Neutrophil (primary cell): Measurements from ENCODE around the gene PTPRN2.

ENCODE experiments used
- H3K27ac ChIP-seq: fragments of 200-600 bp; sonication (generic); 2 replicates; pipeline ENCODE4 v1.5.1; 2016; ENCODE audit warnings: mild to moderate bottlenecking, moderate library complexity
- H3K27me3 ChIP-seq: fragments of 200-600 bp; sonication (generic); 2 replicates; pipeline ENCODE4 v1.6.0; 2016; ENCODE audit warnings: mild to moderate bottlenecking
- H3K36me3 ChIP-seq: fragments of 200-600 bp; sonication (generic); 2 replicates; pipeline ENCODE4 v1.5.1; 2017
- H3K4me1 ChIP-seq, 2 experiments: fragments of 200-600 bp in 1 of 2; sonication (generic) in 1 of 2; 1 replicate in 1 of 2; 2 replicates in 1 of 2; pipeline versions ENCODE4 v1.5.1 to v1.6.1; 2013 to 2016; ENCODE audit warnings: low read depth in 1 of 2, low read length in 1 of 2, mild to moderate bottlenecking in 1 of 2, moderate library complexity in 1 of 2; ENCODE audit not compliant: control insufficient read depth in 1 of 2, insufficient read depth in 1 of 2
- H3K4me3 ChIP-seq, 2 experiments: fragments of 200-600 bp in 1 of 2; sonication (generic) in 1 of 2; 1 replicate in 1 of 2; 2 replicates in 1 of 2; pipeline ENCODE4 v1.5.1; 2013 to 2016; ENCODE audit warnings: low read depth in 1 of 2, low read length in 1 of 2, mild to moderate bottlenecking in 1 of 2, moderate library complexity in 1 of 2
- H3K9me3 ChIP-seq: fragments of 200-600 bp; sonication (generic); 2 replicates; pipeline ENCODE4 v1.5.1; 2016
- TF ChIP-seq, protein P1 (sequence below): fragments of 200-600 bp; sonication (generic); IDR thresholded peaks from 2 replicates; pipeline ENCODE4 v1.5.1; 2016; ENCODE audit warnings: antibody characterized with exemption

The PTPRN2 gene

DNA sequence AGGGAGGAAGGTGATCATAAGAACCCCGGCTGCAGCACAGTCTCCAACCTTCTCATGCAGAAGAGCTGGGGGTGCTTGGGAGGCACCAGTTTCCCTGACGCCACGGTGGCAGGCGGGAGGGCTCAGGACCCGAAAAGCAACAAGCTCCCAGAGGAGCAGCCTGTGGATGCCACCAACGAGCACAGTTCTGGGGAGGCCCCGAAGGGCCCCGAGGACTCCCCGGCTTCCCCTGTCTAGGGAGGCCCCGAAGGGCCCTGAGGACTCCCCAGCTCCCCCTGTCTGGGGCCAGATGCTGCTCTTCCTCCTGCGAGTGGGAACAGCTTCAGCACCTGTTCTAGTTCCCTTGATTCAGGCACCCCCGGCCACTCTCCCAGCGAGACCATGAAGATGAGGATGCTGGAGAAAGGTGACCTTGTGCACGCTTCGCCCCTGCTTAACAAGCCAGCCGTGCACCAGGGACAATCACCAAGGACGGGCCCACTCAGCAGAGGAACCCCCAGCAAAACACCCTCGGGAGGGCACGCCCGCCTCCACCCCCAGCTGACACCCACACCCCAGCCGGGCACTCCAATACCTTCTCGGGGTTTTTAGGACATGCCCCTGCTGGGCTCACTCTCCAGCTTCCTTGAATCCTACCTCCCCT is 112.5 kb downstream of the PTPRN2 start:
- peaks cover 16% of the 10 kb centered on the region for H3K27me3 ChIP-seq
- H3K27ac ChIP-seq = no peak overlapping the region
- H3K36me3 ChIP-seq = no peaks in the 10 kb centered on the region
- no peaks in the 10 kb centered on the region for H3K9me3 ChIP-seq
- H3K4me1 ChIP-seq = no peaks in the 10 kb centered on the region
- H3K4me3 ChIP-seq = no peak overlapping the region
- TF ChIP-seq, protein P1, sequence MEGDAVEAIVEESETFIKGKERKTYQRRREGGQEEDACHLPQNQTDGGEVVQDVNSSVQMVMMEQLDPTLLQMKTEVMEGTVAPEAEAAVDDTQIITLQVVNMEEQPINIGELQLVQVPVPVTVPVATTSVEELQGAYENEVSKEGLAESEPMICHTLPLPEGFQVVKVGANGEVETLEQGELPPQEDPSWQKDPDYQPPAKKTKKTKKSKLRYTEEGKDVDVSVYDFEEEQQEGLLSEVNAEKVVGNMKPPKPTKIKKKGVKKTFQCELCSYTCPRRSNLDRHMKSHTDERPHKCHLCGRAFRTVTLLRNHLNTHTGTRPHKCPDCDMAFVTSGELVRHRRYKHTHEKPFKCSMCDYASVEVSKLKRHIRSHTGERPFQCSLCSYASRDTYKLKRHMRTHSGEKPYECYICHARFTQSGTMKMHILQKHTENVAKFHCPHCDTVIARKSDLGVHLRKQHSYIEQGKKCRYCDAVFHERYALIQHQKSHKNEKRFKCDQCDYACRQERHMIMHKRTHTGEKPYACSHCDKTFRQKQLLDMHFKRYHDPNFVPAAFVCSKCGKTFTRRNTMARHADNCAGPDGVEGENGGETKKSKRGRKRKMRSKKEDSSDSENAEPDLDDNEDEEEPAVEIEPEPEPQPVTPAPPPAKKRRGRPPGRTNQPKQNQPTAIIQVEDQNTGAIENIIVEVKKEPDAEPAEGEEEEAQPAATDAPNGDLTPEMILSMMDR = no peak

DNA sequence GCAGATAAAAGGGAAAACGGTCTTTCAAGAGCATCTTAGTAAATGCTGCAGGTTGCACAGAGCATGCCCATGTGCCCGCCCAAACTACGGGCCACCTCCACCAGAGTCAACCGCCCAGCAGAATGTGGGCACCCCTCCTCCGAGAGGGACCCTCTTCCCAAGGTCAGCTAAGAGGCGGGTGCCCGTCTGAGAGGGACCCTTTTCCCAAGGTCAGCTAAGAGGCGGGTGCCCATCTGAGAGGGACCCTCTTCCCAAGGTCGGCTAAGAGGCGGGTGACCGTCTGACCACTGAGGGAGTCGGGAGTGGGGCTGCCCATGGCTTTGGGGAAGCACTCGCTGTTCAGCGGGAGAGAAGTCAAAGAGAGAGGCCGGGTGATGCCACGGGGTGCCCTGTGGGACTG is 113.1 kb downstream of the PTPRN2 start:
- no peaks in the 10 kb centered on the region for H3K4me1 ChIP-seq
- peaks cover 16% of the 10 kb centered on the region for H3K27me3 ChIP-seq
- H3K36me3 ChIP-seq = no peaks in the 10 kb centered on the region
- H3K4me3 ChIP-seq = no peak overlapping the region
- TF ChIP-seq, protein P1 = no peak
- no peaks in the 10 kb centered on the region for H3K9me3 ChIP-seq
- no peak overlapping the region for H3K27ac ChIP-seq

DNA sequence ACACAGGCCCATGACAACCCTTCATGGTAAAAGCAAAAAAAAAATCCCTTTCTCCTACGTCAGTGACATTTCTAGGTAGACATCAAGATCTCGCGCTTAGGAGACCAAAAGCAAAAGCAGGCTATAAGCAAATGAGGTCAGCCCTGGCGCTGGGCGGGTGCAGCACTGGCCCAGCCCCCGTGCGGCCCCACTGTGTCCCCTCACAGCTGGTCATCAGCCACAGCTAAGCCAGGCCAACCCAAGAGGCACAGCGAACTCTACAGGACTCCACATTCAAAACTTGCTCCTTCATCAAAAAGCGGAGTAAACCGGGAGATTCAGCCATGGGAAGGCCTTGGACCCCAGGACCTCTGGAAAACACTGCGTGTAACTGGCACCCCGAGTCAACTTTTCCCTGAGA is 113.7 kb downstream of the PTPRN2 start:
- TF ChIP-seq, protein P1 = no peak
- no peaks in the 10 kb centered on the region for H3K9me3 ChIP-seq
- no peak overlapping the region for H3K4me3 ChIP-seq

DNA sequence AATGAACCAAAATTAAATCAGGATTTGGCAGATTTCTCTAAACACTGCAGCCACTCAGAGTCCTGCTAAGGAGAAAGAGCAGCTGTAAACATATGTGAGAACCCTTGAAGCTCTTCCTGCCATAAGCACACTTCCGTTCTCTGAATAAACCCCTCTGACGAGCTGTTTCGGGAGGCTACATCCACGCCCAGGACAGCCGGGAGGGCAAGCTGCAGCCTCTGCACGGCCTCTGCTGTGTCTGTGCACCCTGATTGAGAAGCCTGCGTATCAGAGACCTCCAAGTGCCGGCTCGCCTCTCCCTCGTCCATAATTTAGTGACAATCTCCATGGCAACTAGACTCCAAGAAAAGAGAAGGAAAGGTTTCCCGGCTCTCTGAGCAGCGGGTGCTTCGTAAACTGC is 114.4 kb downstream of the PTPRN2 start:
- Histone ChIP-seq H3K9me3 (no peaks in the 10 kb centered on the region), H3K4me3 (no peak overlapping the region), H3K36me3 (no peaks in the 10 kb centered on the region), H3K27me3 (peaks cover 26% of the 10 kb centered on the region), H3K4me1 (no peaks in the 10 kb centered on the region), H3K27ac (no peak overlapping the region)
- TF ChIP-seq, protein P1 = no peak

More for the DNA sequence above, 113.7 kb downstream of the PTPRN2 start:
- H3K27ac ChIP-seq = no peak overlapping the region
- no peaks in the 10 kb centered on the region for H3K4me1 ChIP-seq
- no peaks in the 10 kb centered on the region for H3K36me3 ChIP-seq
- H3K27me3 ChIP-seq = peaks cover 19% of the 10 kb centered on the region

- no peak overlapping the region for H3K27ac ChIP-seq
- no peaks in the 10 kb centered on the region for H3K4me1 ChIP-seq
- H3K4me3 ChIP-seq = no peak overlapping the region
- peaks cover 33% of the 10 kb centered on the region for H3K27me3 ChIP-seq
- no peaks in the 10 kb centered on the region for H3K36me3 ChIP-seq
- H3K9me3 ChIP-seq = no peaks in the 10 kb centered on the region
- TF ChIP-seq, protein P1 = no peak
Observed at GRCh38 chr7:158472596-158472995, 115.0 kb downstream of the PTPRN2 start.

DNA sequence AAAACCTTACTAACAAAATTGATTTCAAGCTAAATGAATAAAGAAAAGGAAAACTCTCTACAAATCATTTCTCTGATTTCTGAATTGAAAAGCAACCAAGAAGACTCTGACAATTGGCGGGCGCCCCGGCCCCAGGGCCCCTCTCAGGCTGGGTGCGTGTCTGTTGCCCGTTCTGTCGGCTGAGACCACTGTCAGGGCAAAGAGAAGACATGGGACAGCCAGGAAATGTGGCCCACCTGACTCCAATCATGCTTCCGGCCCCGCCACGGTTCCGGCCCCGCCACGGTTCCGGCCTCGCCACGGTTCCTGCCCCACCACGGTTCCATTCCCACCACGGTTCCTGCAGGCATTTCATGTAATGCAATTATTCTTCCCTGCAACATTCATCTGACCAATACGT is 115.9 kb downstream of the PTPRN2 start:
- TF ChIP-seq, protein P1 = no peak

More for the DNA sequence above, 115.9 kb downstream of the PTPRN2 start:
- no peaks in the 10 kb centered on the region for H3K36me3 ChIP-seq
- peaks cover 37% of the 10 kb centered on the region for H3K27me3 ChIP-seq
- no peak overlapping the region for H3K27ac ChIP-seq
- no peak overlapping the region for H3K4me3 ChIP-seq
- H3K4me1 ChIP-seq = no peaks in the 10 kb centered on the region
- no peaks in the 10 kb centered on the region for H3K9me3 ChIP-seq
